ENCODE data around the gene RHOF. TPM values are rescaled to one million over a fixed set of nuclear protein-coding genes. Genes with fewer than 3 reads are reported as not detected.

The RHOF gene
- total and polyA plus RNA-seq, 2 of the 8 experiments (the other 6 are each of a cell fraction or from before 2014, with no cell fraction given): 23.8 to 31.9 TPM

GRCh38 chr12:121783766-121784165 is 9.7 kb downstream of the RHOF start:
- Histone ChIP-seq H3K23me2 (ENCODE audit: low read depth, low read length) (no peaks in the 10 kb centered on the region), H3K4me1 (replicated peaks in 1 of 4; ENCODE audit: control insufficient read depth in 3 of 4, insufficient read depth in 4 of 4, low read length in 3 of 4) (0 out of 7 replicates have a peak, but pooled peaks cover 0 to 3% (median 0%) of the 10 kb centered on the region in 4 experiments), H3K4me3 (ENCODE audit: extremely low read depth in 1 of 4, insufficient read depth in 2 of 4, low read depth in 3 of 4, low read length in 4 of 4) (no peak overlapping the region), H2BK12ac (ENCODE audit: low read depth, low read length) (no peak overlapping the region), H3K27ac (ENCODE audit: low read depth, low read length) (no peak overlapping the region), H2BK120ac (replicated peaks; ENCODE audit: low read depth, low read length) (no peak overlapping the region), H3K14ac (ENCODE audit: insufficient read length) (no peak overlapping the region), H3K23ac (ENCODE audit: insufficient read length) (no peak overlapping the region), H3K36me3 (ENCODE audit: control insufficient read depth in 2 of 4, insufficient read depth in 4 of 4, low read length in 3 of 4) (peaks cover 0 to 6% (median 5%) of the 10 kb centered on the region in 4 experiments; a peak in 4 of 8 replicates), H3K4me2 (ENCODE audit: insufficient read depth in 1 of 2, low read depth in 2 of 2, low read length in 2 of 2) (no peak overlapping the region), H2BK5ac (ENCODE audit: low read depth, low read length) (no peak overlapping the region), H3K18ac (ENCODE audit: extremely low read depth, low read length) (no peak overlapping the region), H3K79me2 (ENCODE audit: control insufficient read depth in 1 of 2, insufficient read depth in 2 of 2, low read length in 2 of 2) (no peaks in the 10 kb centered on the region), H4K20me1 (replicated peaks in 1 of 2; ENCODE audit: control insufficient read depth in 1 of 2, insufficient read depth in 2 of 2, low read length in 2 of 2) (peaks cover 7 to 20% of the 10 kb centered on the region in 2 experiments), H2AFZ (ENCODE audit: low read length) (no peak overlapping the region), H3K27me3 (replicated peaks in 1 of 4; ENCODE audit: control insufficient read depth in 3 of 4, extremely low read depth in 1 of 4, insufficient read depth in 3 of 4, low read length in 3 of 4) (no peaks in the 10 kb centered on the region), H2BK20ac (ENCODE audit: low read length) (no peak overlapping the region), H3K9me3 (ENCODE audit: insufficient read depth in 2 of 2, low read depth in 1 of 2, low read length in 1 of 2) (no peaks in the 10 kb centered on the region), H3K9ac (replicated peaks in 1 of 4; ENCODE audit: extremely low read depth in 1 of 4, low read depth in 3 of 4, low read length in 3 of 4) (no peak overlapping the region), H2BK15ac (ENCODE audit: low read length) (no peak overlapping the region), H3K79me1 (ENCODE audit: low read depth, low read length) (no peaks in the 10 kb centered on the region; the same call in none of the 2 replicates), H3K4ac (replicated peaks; ENCODE audit: insufficient read length, low read depth, low read length) (no peak overlapping the region), H4K8ac (ENCODE audit: extremely low read depth, insufficient read depth, low read length) (no peak overlapping the region), H3K56ac (replicated peaks; ENCODE audit: insufficient read length, low read depth, low read length) (no peak overlapping the region), H4K5ac (ENCODE audit: insufficient read length, low read depth, low read length) (no peak overlapping the region), H4K91ac (replicated peaks; ENCODE audit: insufficient read length, low read length) (no peak overlapping the region), H2AK5ac (ENCODE audit: low read depth, low read length) (no peak overlapping the region)
- 86% methylated on average over 6 of the region's 6 CpGs; no CpG with 5 or more reads in 1 of the 2 experiments for WGBS, 2 experiments (ENCODE audit: extremely low coverage in 1 of 2, insufficient coverage in 1 of 2, insufficient read length in 1 of 2, insufficient replicate concordance in 2 of 2, low coverage in 1 of 2, low lambda C conversion rate in 2 of 2, missing lambda C conversion rate in 1 of 2)
- FAIRE-seq: no peak
- no peak for DNase-seq (ENCODE audit: low read depth in 1 of 2, low spot score in 2 of 2)
- CTCF ChIA-PET (ENCODE audit: partially characterized antibody): interaction anchor here (1.1 to 18.5 kb wide), 4 partner anchors 5 to 104 kb away, joined by 4 to 335 read pairs (median 178); partner anchors contain the start of genes PSMD9 and RHOF
- POLR2A ChIA-PET (ENCODE audit: partially characterized antibody): interaction anchor here (34.9 kb wide), 1 partner anchor 16 kb away, joined by 958 read pairs; the partner anchor contains the start of genes RHOF and SETD1B
- TF ChIP-seq CHD2 (IDR thresholded peaks at IDR 0.05; ENCODE audit: low read length) (no peak), RBBP5 (IDR thresholded peaks at IDR 0.05; ENCODE audit: borderline replicate concordance, low read depth, low read length) (no peak), KDM4A (IDR thresholded peaks at IDR 0.05; ENCODE audit: low read depth, low read length, severe bottlenecking) (no peak), YY1 (IDR thresholded peaks at IDR 0.05; ENCODE audit: low read depth, low read length) (no peak)
